GM21737 (cell line): ENCODE data around the gene EMILIN2.
A peak's percentile ranks its signal among the peaks of the same experiment; 100 is the strongest.

Experiments
- ATAC-seq: cut with Tn5 transposase; IDR thresholded peaks from one replicate; pipeline ENCODE4 v1.9.1; 2021; ENCODE audit warnings: mild to moderate bottlenecking, moderate library complexity; ENCODE audit not compliant: unreplicated experiment

The EMILIN2 gene

GRCh38 chr18:2948038-2948437 is 101.2 kb downstream of the EMILIN2 start:
- no peak for ATAC-seq

GRCh38 chr18:2952605-2953004 is 105.8 kb downstream of the EMILIN2 start:
- no peak for ATAC-seq

DNA sequence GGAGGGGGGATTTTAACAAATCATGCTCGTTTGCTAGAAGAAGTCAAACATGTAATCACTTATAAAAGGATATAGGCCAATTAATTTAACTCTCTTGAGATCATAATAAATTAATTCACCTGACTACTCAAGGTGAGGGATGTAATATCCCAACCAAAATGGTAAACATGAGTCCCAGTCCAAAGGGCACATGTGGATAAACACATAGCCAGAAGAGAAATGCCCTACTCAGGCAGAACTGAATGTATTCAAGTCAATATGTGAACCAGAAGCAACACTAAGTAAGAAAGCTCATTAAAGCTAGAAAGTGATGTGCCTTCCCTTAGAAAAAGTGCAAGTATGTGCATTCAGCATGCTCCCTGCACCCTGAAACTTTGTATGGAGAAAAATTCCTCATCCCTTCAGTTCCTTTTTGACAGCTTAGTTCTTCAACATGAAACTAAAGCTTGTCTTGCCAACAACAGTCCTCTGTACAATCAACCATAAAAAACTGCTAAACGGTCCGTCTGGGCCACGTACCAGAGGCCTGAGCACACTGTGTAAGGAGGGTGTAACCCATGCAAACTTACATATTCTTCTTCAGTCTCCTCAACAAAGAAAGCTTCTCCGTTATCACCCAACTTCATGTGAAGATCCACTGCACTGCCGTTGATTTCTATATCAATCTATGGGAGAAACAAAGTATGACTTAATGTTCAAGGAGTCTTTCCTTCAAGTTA is 107.3 kb downstream of the EMILIN2 start:
- ATAC-seq, result no peak

DNA sequence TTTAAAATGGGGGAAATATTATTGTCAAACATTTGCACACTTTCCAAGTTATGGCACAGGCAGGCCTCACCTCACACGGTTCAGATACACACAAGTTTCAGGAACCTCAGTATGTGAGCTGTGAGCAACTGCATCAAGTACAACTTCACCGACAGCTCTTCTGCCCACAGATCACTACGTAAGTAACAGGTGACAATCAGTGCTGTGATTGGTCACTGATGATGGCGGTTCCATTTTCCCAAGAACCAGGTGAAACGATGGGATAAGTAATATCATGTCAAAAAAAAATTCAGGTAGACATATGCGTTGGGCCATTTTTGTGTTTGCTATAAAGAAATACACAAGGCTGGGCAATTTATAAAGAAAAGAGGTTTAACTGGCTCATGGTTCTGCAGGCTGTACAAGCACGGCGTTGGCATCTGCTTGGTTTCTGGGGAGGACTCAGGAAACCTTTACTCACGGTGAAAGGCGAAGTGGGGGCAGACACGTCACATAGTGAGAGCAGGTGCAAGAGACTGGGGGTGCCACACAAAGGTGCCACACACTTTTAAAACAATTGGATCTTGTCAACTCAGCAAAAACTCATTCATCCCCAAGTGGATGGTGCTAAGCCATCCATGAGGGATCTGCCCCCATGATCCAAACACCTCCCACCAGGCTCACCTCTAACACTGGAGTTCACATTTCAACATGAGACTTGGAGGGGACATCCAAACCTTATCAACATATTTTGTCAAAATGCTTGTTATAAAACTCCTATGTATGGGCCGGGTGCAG is 108.3 kb downstream of the EMILIN2 start:
- no peak for ATAC-seq

- ATAC-seq, result no peak
Measured at GRCh38 chr18:2956056-2956455, 109.2 kb downstream of the EMILIN2 start.

DNA sequence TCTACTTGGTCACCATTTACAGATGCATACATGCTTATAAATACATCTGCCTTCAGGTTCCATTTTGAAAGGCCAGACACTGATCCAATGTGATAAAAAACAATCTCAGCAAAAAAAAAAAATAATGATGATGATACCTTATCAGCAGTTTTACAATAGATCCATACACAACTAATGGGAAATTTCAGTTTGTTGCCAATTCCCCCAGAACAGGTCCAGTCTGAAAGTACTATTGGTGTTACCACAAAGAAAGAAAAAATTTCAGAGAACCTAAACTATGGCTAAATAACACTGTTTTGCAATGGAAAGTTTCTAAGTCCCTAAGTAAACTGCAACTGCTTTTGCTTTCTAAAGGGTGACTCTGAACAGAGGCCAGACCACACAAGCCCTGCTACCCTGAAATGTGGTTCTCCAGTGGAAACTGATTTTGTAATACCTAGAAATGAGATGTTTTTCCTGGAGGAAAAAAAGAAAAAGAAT is 112.1 kb downstream of the EMILIN2 start:
- peak; percentile 34 for ATAC-seq

- no peak for ATAC-seq
Measured at GRCh38 chr18:2959341-2959740, 112.5 kb downstream of the EMILIN2 start.

DNA sequence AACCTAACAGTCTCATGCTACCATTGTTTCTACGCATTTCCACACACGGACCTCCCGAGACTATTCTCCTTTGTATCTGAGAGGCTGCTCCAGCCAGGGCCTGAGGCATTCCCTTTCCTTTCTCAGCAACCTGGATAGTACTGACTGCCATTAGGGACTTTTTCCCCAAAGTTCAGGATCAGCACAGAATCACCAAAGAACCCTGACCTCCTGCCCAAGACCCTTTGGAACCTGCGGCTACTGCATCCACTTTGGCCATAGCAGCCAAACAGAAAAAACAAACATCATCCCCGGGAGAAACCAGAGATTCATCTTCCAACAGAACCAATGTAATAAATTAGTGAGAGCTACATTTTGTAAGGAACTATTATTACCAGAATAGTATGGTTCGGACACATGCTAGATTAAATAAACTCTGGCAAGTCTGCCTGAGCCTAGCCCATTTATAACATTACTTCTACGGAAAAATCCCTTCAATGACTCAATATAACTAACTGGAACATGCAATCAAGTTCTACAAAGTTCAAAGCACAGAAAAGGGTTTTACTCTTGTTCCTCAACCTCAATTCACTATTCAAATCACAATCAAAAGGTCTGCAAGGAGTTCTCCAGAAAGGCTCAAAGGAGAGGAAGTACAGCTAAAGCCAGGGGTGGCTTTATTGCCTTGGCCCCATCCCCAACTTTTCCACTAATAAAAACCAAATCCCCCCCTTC is 114.3 kb downstream of the EMILIN2 start:
- ATAC-seq, result no peak

GRCh38 chr18:2961821-2962220 is 115.0 kb downstream of the EMILIN2 start:
- ATAC-seq, result no peak

GRCh38 chr18:2963048-2963447 is 116.2 kb downstream of the EMILIN2 start:
- ATAC-seq, result no peak

GRCh38 chr18:2964361-2965010 is 117.7 kb downstream of the EMILIN2 start:
- no peak for ATAC-seq
